SK-N-SH (cell line): Measurements from ENCODE around the gene TNFRSF18. TPM values are rescaled to one million over a fixed set of nuclear protein-coding genes. Genes with fewer than 3 reads are reported as not detected.

ENCODE experiments used
- CTCF ChIA-PET: fragments of 300-600, 350-600 bp; formaldehyde crosslinking; extraction: SDS; loops from one replicate; lab custom pipeline; 2021; lab: Yijun Ruan, JAX
- POLR2A ChIA-PET: fragments of 350-600 bp; sonication (Branson Sonifier 250); formaldehyde crosslinking; extraction: SDS; loops from one replicate; lab custom pipeline; 2020; ENCODE audit warnings: antibody characterized with exemption, inconsistent platforms; lab: Yijun Ruan, JAX
- DNase-seq: peaks from one replicate; pipeline ENCODE4 v3.0.0; 2012
- H2AFZ ChIP-seq: fragments of 200-600 bp; sonication (generic); 2 replicates; pipeline ENCODE4 v1.8.1; 2016; ENCODE audit warnings: antibody characterized with exemption, mild to moderate bottlenecking, low read depth
- H3F3A ChIP-seq: fragments of 200-600 bp; sonication (generic); replicated peaks from 2 replicates; pipeline ENCODE3; 2016; ENCODE audit warnings: antibody characterized with exemption, mild to moderate bottlenecking; ENCODE audit not compliant: insufficient read depth
- H3K27ac ChIP-seq, 2 experiments: fragments of 200-500 bp in 1 of 2; fragments of 200-600 bp in 1 of 2; sonication (Bioruptor generic) in 1 of 2; sonication (generic), shearing (Covaris generic) in 1 of 2; 2 replicates each; pipeline versions ENCODE4 v1.5.1 to v1.6.1; 2014 to 2016; ENCODE audit warnings: low read depth in 2 of 2, inconsistent platforms in 1 of 2, low read length in 1 of 2, mild to moderate bottlenecking in 1 of 2, mixed read lengths in 1 of 2
- H3K27me3 ChIP-seq: fragments of 200-600 bp; sonication (generic), shearing (Covaris generic); 2 replicates; pipeline ENCODE4 v1.6.1; 2016; ENCODE audit warnings: mixed run types; ENCODE audit not compliant: insufficient read depth
- H3K36me3 ChIP-seq, 2 experiments: fragments of 200-500 bp in 1 of 2; fragments of 200-600 bp in 1 of 2; sonication (Bioruptor generic) in 1 of 2; sonication (generic) in 1 of 2; replicated peaks in 1 of 2; 2 replicates each; pipeline versions ENCODE3 to v1.5.1; 2014 to 2016; ENCODE audit warnings: low read length in 1 of 2, mild to moderate bottlenecking in 1 of 2; ENCODE audit not compliant: insufficient read depth in 2 of 2, control insufficient read depth in 1 of 2
- H3K4me1 ChIP-seq, 2 experiments: fragments of 200-500 bp in 1 of 2; fragments of 200-600 bp in 1 of 2; sonication (Bioruptor generic) in 1 of 2; sonication (generic), shearing (Covaris generic) in 1 of 2; 2 replicates each; pipeline versions ENCODE4 v1.5.1 to v1.6.1; 2014 to 2016; ENCODE audit warnings: low read depth in 1 of 2, low read length in 1 of 2, mixed run types in 1 of 2; ENCODE audit not compliant: insufficient read depth in 2 of 2, control insufficient read depth in 1 of 2
- H3K4me2 ChIP-seq: fragments of 200-600 bp; sonication (generic), shearing (Covaris generic); 2 replicates; pipeline ENCODE4 v1.6.1; 2017; ENCODE audit warnings: mixed run types
- H3K4me3 ChIP-seq, 2 experiments: fragments of 200-500 bp in 1 of 2; fragments of 200-600 bp in 1 of 2; sonication (Bioruptor generic) in 1 of 2; sonication (generic), shearing (Covaris generic) in 1 of 2; 2 replicates each; pipeline versions ENCODE4 v1.5.1 to v1.8.1; 2014 to 2016; ENCODE audit warnings: low read depth in 2 of 2, inconsistent platforms in 1 of 2, low read length in 1 of 2, mild to moderate bottlenecking in 1 of 2, mixed read lengths in 1 of 2, moderate library complexity in 1 of 2
- H3K79me2 ChIP-seq: fragments of 200-600 bp; sonication (generic); 2 replicates; pipeline ENCODE4 v1.8.1; 2017; ENCODE audit warnings: mild to moderate bottlenecking; ENCODE audit not compliant: insufficient read depth
- H3K9ac ChIP-seq: fragments of 200-600 bp; sonication (generic); 2 replicates; pipeline ENCODE4 v1.6.1; 2017; ENCODE audit warnings: mixed run types
- H3K9me2 ChIP-seq: fragments of 200-600 bp; sonication (generic); 2 replicates; pipeline ENCODE4 v1.6.1; 2017; ENCODE audit warnings: mixed run types
- H3K9me3 ChIP-seq: fragments of 200-600 bp; sonication (generic); 2 replicates; pipeline ENCODE4 v1.6.1; 2017; ENCODE audit warnings: mixed run types, mild to moderate bottlenecking, moderate library complexity
- H4K20me1 ChIP-seq: fragments of 200-600 bp; sonication (generic); 2 replicates; pipeline ENCODE4 v1.6.1; 2017; ENCODE audit warnings: mild to moderate bottlenecking, mixed run types; ENCODE audit not compliant: insufficient read depth
- CTCF ChIP-seq: fragments of 200-600 bp; sonication (generic); IDR thresholded peaks from 2 replicates; pipeline ENCODE4 v1.6.1; 2017; ENCODE audit warnings: antibody characterized with exemption, mild to moderate bottlenecking, moderate library complexity
- IRF3 ChIP-seq: fragments of 150-350 bp; IDR thresholded peaks from 2 replicates; pipeline ENCODE4 v1.6.1; 2016; ENCODE audit warnings: mild to moderate bottlenecking, low read depth, low read length
- MAX ChIP-seq: IDR thresholded peaks from 2 replicates; pipeline ENCODE4 v1.4.0; 2012; ENCODE audit warnings: low read depth
- MEF2A ChIP-seq: IDR thresholded peaks from 2 replicates; pipeline ENCODE4 v1.4.0; 2012; ENCODE audit warnings: low read depth, borderline replicate concordance
- NRF1 ChIP-seq: IDR thresholded peaks from 2 replicates; pipeline ENCODE4 v1.6.1; 2012; ENCODE audit warnings: low read depth, mild to moderate bottlenecking, low read length
- REST ChIP-seq: IDR thresholded peaks from 2 replicates; pipeline ENCODE4 v1.6.1; 2012; ENCODE audit warnings: mild to moderate bottlenecking, low read depth, low read length, moderate library complexity
- TAF1 ChIP-seq: IDR thresholded peaks from 2 replicates; pipeline ENCODE4 v1.6.1; 2012; ENCODE audit warnings: low read depth, mild to moderate bottlenecking, low read length, moderate library complexity, borderline replicate concordance
- YY1 ChIP-seq: IDR thresholded peaks from 2 replicates; pipeline ENCODE4 v1.4.0; 2012; ENCODE audit warnings: low read depth, mild to moderate bottlenecking
- ZBTB33 ChIP-seq: IDR thresholded peaks from 2 replicates; pipeline ENCODE4 v1.4.0; 2012; ENCODE audit warnings: low read depth, borderline replicate concordance
- WGBS: methylation state at CpG from one replicate; pipeline ENCODE4 v1.1.6; 2017; ENCODE audit warnings: low lambda C conversion rate; 5-methylcytosine and 5-hydroxymethylcytosine counted together
- polyA plus RNA-seq, 3 experiments: library from polyadenylated mRNA; depleted of rRNA; stranded (reverse); fragments of >200 nt; gene quantifications; 2 replicates each; pipeline ENCODE4 v1.2.3, GENCODE V29; 2012

Gene TNFRSF18
- polyA plus RNA-seq, 1 of the 3 experiments (the other 2 are of a cell fraction), result 0.05 TPM

- H3K4me3 ChIP-seq, result no peak overlapping the region
- no peak overlapping the region for H3K9ac ChIP-seq
- no peak for TF ChIP-seq MEF2A
- TF ChIP-seq NRF1, result no peak
- H4K20me1 ChIP-seq, result no peaks in the 10 kb centered on the region
- H3K79me2 ChIP-seq, result peaks cover 21% of the 10 kb centered on the region
- H3K9me3 ChIP-seq, result no peaks in the 10 kb centered on the region
- no peak for DNase-seq
- H3K27me3 ChIP-seq, result no peaks in the 10 kb centered on the region
- 82% methylated on average over 10 of the region's 34 CpGs for WGBS
- no peak overlapping the region for H2AFZ ChIP-seq
- H3K36me3 ChIP-seq, result peaks cover 0 to 17% of the 10 kb centered on the region in 2 experiments
- no peak overlapping the region for H3K27ac ChIP-seq
- no peaks in the 10 kb centered on the region for H3K9me2 ChIP-seq
- no peak overlapping the region for H3K4me2 ChIP-seq
- H3K4me1 ChIP-seq, result peaks cover 0 to 29% of the 10 kb centered on the region in 2 experiments; a peak in 1 of 4 replicates
- no peaks in the 10 kb centered on the region for H3F3A ChIP-seq
- ChIA-PET CTCF (interaction anchor here (1.8 to 5.1 kb wide), 2 partner anchors 55 to 115 kb away, joined by 5 to 43 read pairs; no protein-coding TSS in a partner anchor), POLR2A (no interaction called here)
Measured at GRCh38 chr1:1236945-1237873, 30.8 kb upstream of the TNFRSF18 start.

GRCh38 chr1:1236176-1236763 is 29.9 kb upstream of the TNFRSF18 start:
- ChIA-PET CTCF (interaction anchor here (5.1 kb wide), 1 partner anchor 114 kb away, joined by 43 read pairs; no protein-coding TSS in a partner anchor), POLR2A (no interaction called here)
- TF ChIP-seq CTCF, result no peak
- TF ChIP-seq MAX, result no peak
- no peak for TF ChIP-seq ZBTB33
- no peak for TF ChIP-seq IRF3
- no peak for TF ChIP-seq REST
- TF ChIP-seq YY1, result no peak
- TF ChIP-seq TAF1, result no peak
- Histone ChIP-seq H3K4me2 (no peak overlapping the region), H2AFZ (no peak overlapping the region), H3K4me3 (no peak overlapping the region), H3K9me2 (no peaks in the 10 kb centered on the region), H3F3A (peaks cover under 1% of the 10 kb centered on the region), H3K9ac (no peak overlapping the region), H3K4me1 (peaks cover 0 to 29% of the 10 kb centered on the region in 2 experiments; a peak in 1 of 4 replicates), H3K9me3 (no peaks in the 10 kb centered on the region), H4K20me1 (no peaks in the 10 kb centered on the region), H3K27ac (no peak overlapping the region), H3K27me3 (no peaks in the 10 kb centered on the region), H3K36me3 (peaks cover 0 to 17% of the 10 kb centered on the region in 2 experiments), H3K79me2 (peaks cover 23% of the 10 kb centered on the region)
- no peak for DNase-seq
- 100% methylated on average over 3 of the region's 22 CpGs for WGBS
